Prostate gland (tissue), 2 donors: ENCODE measurements around the gene ADAMTSL2.

ENCODE experiments used
- POLR2A ChIP-seq: fragments of 450-650 bp; IDR thresholded peaks from one replicate; pipeline ENCODE4 v1.6.1; 2016; ENCODE audit warnings: antibody characterized with exemption, mild to moderate bottlenecking
- POLR2AphosphoS5 ChIP-seq: sonication (generic); formaldehyde crosslinking; IDR thresholded peaks from one replicate; pipeline ENCODE4 v1.6.1; 2017; ENCODE audit warnings: antibody characterized with exemption
- TF ChIP-seq, protein P1 (sequence below), 4 experiments: fragments of 200-600 bp in 2 of 4; fragments of 450-650 bp in 2 of 4; sonication (generic) in 2 of 4; IDR thresholded peaks; 1 replicate in 3 of 4; 2 replicates in 1 of 4; pipeline ENCODE4 v1.5.1; 2016 to 2019; ENCODE audit warnings: antibody characterized with exemption in 4 of 4, mild to moderate bottlenecking in 2 of 4, moderate library complexity in 2 of 4

DNA sequence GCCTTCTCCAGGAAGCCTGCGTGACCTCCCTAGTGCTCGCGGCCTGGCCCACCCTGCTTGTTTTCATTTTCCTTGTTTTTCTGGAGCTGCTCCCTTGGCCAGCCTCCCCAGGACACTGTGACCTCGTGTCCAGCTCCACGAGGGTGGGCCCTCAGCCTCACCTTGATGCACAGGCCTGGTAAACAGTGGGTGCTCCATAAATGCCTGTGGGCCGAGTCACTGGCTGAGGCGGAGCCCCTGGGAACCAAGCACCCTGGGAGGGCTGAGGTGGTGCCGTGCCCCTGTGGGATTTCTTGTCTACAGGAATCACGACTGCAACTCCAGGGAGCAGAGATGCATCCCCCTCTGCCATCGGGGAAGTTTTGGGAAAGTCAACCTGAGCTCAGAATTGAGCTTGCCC, 57.5 kb downstream of the ADAMTSL2 start:
- TF ChIP-seq, protein P1, sequence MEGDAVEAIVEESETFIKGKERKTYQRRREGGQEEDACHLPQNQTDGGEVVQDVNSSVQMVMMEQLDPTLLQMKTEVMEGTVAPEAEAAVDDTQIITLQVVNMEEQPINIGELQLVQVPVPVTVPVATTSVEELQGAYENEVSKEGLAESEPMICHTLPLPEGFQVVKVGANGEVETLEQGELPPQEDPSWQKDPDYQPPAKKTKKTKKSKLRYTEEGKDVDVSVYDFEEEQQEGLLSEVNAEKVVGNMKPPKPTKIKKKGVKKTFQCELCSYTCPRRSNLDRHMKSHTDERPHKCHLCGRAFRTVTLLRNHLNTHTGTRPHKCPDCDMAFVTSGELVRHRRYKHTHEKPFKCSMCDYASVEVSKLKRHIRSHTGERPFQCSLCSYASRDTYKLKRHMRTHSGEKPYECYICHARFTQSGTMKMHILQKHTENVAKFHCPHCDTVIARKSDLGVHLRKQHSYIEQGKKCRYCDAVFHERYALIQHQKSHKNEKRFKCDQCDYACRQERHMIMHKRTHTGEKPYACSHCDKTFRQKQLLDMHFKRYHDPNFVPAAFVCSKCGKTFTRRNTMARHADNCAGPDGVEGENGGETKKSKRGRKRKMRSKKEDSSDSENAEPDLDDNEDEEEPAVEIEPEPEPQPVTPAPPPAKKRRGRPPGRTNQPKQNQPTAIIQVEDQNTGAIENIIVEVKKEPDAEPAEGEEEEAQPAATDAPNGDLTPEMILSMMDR (IDR thresholded peaks at IDR 0.05) = no peak
- TF ChIP-seq POLR2A (no peak), POLR2AphosphoS5 (no peak)
